GM12878 (cell line): Measurements from ENCODE around the gene AANAT. TPM values are rescaled to one million over a fixed set of nuclear protein-coding genes. Genes with fewer than 3 reads are reported as not detected.

Source experiments
- ATAC-seq: fragments of 200-7000 bp; cut with Tn5 transposase; 3 replicates; pipeline ENCODE4 v1.9.1; 2020; ENCODE audit warnings: mild to moderate bottlenecking, moderate library complexity
- BruUV-seq: library from RNA; stranded (reverse); fragments of 400-500 nt; replicated peaks from 2 replicates; lab custom pipeline; 2021; lab: Mats Ljungman, UMichigan
- CTCF ChIA-PET: fragments of 300-600 bp; sonication (Branson Sonifier 250); formaldehyde crosslinking; extraction: SDS; loops from one replicate; lab custom pipeline; 2021; ENCODE audit warnings: inconsistent platforms; lab: Yijun Ruan, JAX
- POLR2A ChIA-PET: fragments of 350-600 bp; formaldehyde crosslinking; extraction: SDS; loops from one replicate; lab custom pipeline; 2021; ENCODE audit warnings: inconsistent platforms; lab: Charles Lee
- RAD21 ChIA-PET: fragments of 300-600 bp; sonication (Branson Sonifier 250); formaldehyde crosslinking; loops from one replicate; lab custom pipeline; 2023; ENCODE audit warnings: antibody characterized with exemption; ENCODE audit not compliant: unreplicated experiment; lab: Charles Lee
- SMC1A ChIA-PET: fragments of 300-600 bp; sonication (Branson Sonifier 250); formaldehyde crosslinking; loops from one replicate; lab custom pipeline; 2023; ENCODE audit not compliant: unreplicated experiment, uncharacterized antibody; lab: Charles Lee
- DNase-seq: peaks from one replicate; pipeline ENCODE4 v3.0.0-alpha.2; 2011; ENCODE audit warnings: low read depth, low spot score
- FAIRE-seq: peaks from 3 replicates; lab custom pipeline; 2011; peaks lifted over from hg19 to GRCh38; lab: Jason Lieb, UNC
- H2AFZ ChIP-seq: 2 replicates; pipeline ENCODE4 v1.6.0; 2011; ENCODE audit warnings: low read depth, low read length, control low read depth; ENCODE audit not compliant: control insufficient read depth
- H3K27ac ChIP-seq: 2 replicates; pipeline ENCODE4 v1.5.1; 2011; ENCODE audit warnings: control low read depth; ENCODE audit not compliant: control insufficient read depth, insufficient read depth
- H3K27me3 ChIP-seq, 2 experiments: replicated peaks in 1 of 2; 2 replicates each; pipeline versions ENCODE4 v1.6.0 to v1.6.1; 2011; ENCODE audit warnings: low read length in 1 of 2; ENCODE audit not compliant: control insufficient read depth in 2 of 2, insufficient read depth in 2 of 2
- H3K36me3 ChIP-seq, 2 experiments: 2 replicates each; pipeline ENCODE4 v1.5.1; 2011; ENCODE audit warnings: low read length in 1 of 2; ENCODE audit not compliant: control insufficient read depth in 2 of 2, insufficient read depth in 2 of 2
- H3K4me1 ChIP-seq: 2 replicates; pipeline ENCODE4 v1.6.1; 2011; ENCODE audit warnings: mild to moderate bottlenecking, low read length, moderate library complexity, mixed read lengths; ENCODE audit not compliant: control insufficient read depth, insufficient read depth
- H3K4me2 ChIP-seq: 2 replicates; pipeline ENCODE4 v1.6.0; 2011; ENCODE audit warnings: control low read depth; ENCODE audit not compliant: control insufficient read depth, insufficient read depth
- H3K4me3 ChIP-seq: fragments of 200-600 bp; sonication (generic); 2 replicates; pipeline ENCODE4 v1.5.1; 2016
- H3K79me2 ChIP-seq: 2 replicates; pipeline ENCODE4 v1.6.0; 2011; ENCODE audit warnings: low read length; ENCODE audit not compliant: control insufficient read depth, insufficient read depth
- H3K9ac ChIP-seq: 2 replicates; pipeline ENCODE4 v1.8.0; 2011; ENCODE audit warnings: low read length, control low read depth, mixed read lengths; ENCODE audit not compliant: control insufficient read depth, insufficient read depth
- H3K9me3 ChIP-seq: replicated peaks from 3 replicates; pipeline ENCODE4 v1.5.1; 2011; ENCODE audit warnings: mild to moderate bottlenecking, low read length; ENCODE audit not compliant: control insufficient read depth, insufficient read depth
- H4K20me1 ChIP-seq: 2 replicates; pipeline ENCODE4 v1.6.0; 2011; ENCODE audit not compliant: control insufficient read depth, insufficient read depth
- ELK1 ChIP-seq: IDR thresholded peaks from 2 replicates; pipeline ENCODE4 v1.6.1; 2012; ENCODE audit warnings: low read depth, low read length, improper control_type of control experiment
- MEF2A ChIP-seq: IDR thresholded peaks from 2 replicates; pipeline ENCODE4 v1.6.1; 2011; ENCODE audit warnings: low read depth, mild to moderate bottlenecking, low read length, moderate library complexity; ENCODE audit not compliant: insufficient read depth
- WGBS: methylation state at CpG from one replicate; pipeline ENCODE4 v1.1.6; 2016; ENCODE audit warnings: low lambda C conversion rate; ENCODE audit not compliant: insufficient replicate concordance, insufficient coverage; ENCODE audit errors: missing lambda C conversion rate; 5-methylcytosine and 5-hydroxymethylcytosine counted together
- in situ Hi-C: fragments of 300-500 bp; cut with MboI; formaldehyde crosslinking; loops from 9 replicates; pipeline ENCODE4 v1.14.3; 2018; ENCODE audit warnings: mixed read lengths
- intact Hi-C: fragments of 100-400 bp; cut with micrococcal nuclease; formaldehyde crosslinking; loops from one replicate; pipeline ENCODE4 v1.14.2; 2022; ENCODE audit not compliant: unreplicated experiment
- polyA plus RNA-seq, 11 experiments: library from polyadenylated mRNA; depleted of rRNA in 4 of 11; unstranded in 6 of 11; stranded (reverse) in 5 of 11; fragments of >200 nt; fragmentation: Nextera tagmentation in 4 of 11; fragmentation: Illumina TruSeq in 1 of 11; extraction: Ambion mirVana in 4 of 11; extraction: Trizol in 1 of 11; gene quantifications; 1 replicate in 1 of 11; 2 replicates in 10 of 11; pipeline versions ENCODE4 v1.2.1 to v1.2.3, GENCODE V29; 2011 to 2016; ENCODE audit warnings: inconsistent platforms in 2 of 11, missing spikeins in 2 of 11, low read depth in 1 of 11
- total RNA-seq, 4 experiments: library from RNA; depleted of rRNA in 3 of 4; stranded (reverse); fragments of >200 nt in 3 of 4; fragmentation: Illumina TruSeq in 1 of 4; extraction: Trizol in 1 of 4; gene quantifications; 2 replicates each; pipeline versions ENCODE4 v1.2.1 to v1.2.3, GENCODE V29; 2013 to 2021

The AANAT gene
- total and polyA plus RNA-seq, 10 of the 15 experiments (the other 5 are each of a cell fraction or from before 2014, with no cell fraction given): 0.23 TPM; not detected in 9

GRCh38 chr17:76499267-76499667 is 31.9 kb downstream of the AANAT start:
- Histone ChIP-seq H3K79me2 (peaks cover 59% of the 10 kb centered on the region), H4K20me1 (no peaks in the 10 kb centered on the region), H3K9me3 (no peaks in the 10 kb centered on the region), H2AFZ (no peak overlapping the region), H3K4me3 (peak overlapping the region; percentile 96), H3K27me3 (no peaks in the 10 kb centered on the region), H3K9ac (peak overlapping the region; percentile 81), H3K4me1 (peaks cover 56% of the 10 kb centered on the region), H3K27ac (peak overlapping the region; percentile 86), H3K36me3 (no peaks in the 10 kb centered on the region; a peak in 3 of 4 replicates), H3K4me2 (peak overlapping the region; percentile 88)
- CTCF ChIA-PET: interaction anchor here (1.1 to 3.1 kb wide), 7 partner anchors 9 to 90 kb away, joined by 4 to 15 read pairs (median 9); partner anchors contain the start of gene AANAT
- FAIRE-seq (no peak), ATAC-seq (no peak; the same call in 2 of the 3 replicates), DNase-seq (no peak)
- no TSS peak for BruUV-seq
- WGBS: 0% methylated on average over 5 of the region's 5 CpGs
- RAD21 ChIA-PET: interaction anchor here (0.6 to 5.4 kb wide), 8 partner anchors 10 to 240 kb away, joined by 3 to 34 read pairs (median 4); partner anchors contain the start of gene AANAT
- POLR2A ChIA-PET: interaction anchor here (0.6 to 9.0 kb wide), 8 partner anchors 9 to 48 kb away, joined by 3 to 101 read pairs (median 8); partner anchors contain the start of genes AANAT and UBE2O
- TF ChIP-seq ELK1 (no peak), MEF2A (0 out of 2 replicates have a peak, but pooled peaks have one; percentile 2)
- SMC1A ChIA-PET: interaction anchor here (0.9 to 8.7 kb wide), 7 partner anchors 9 to 72 kb away, joined by 3 to 115 read pairs (median 4); partner anchors contain the start of gene AANAT
- intact Hi-C loops: no loop called here
- in situ Hi-C loops: no loop called here
